Glutamatergic neuron (in vitro differentiated cells): ENCODE results near the gene INPP5J. TPM values are rescaled to one million over a fixed set of nuclear protein-coding genes. Genes with fewer than 3 reads are reported as not detected.
"Not testable (repeated sequence)": the region's sequence is repeated elsewhere in the genome, so short reads cannot be mapped to it uniquely, and the experiment has no call there.

Experiments
- DNase-seq: peaks from one replicate; pipeline ENCODE4 v3.0.0; 2022
- H3K27ac Mint-ChIP-seq: one replicate; pipeline ENCODE4 v1.8.0; 2020; ENCODE audit warnings: mild to moderate bottlenecking, mixed read lengths, inconsistent platforms; ENCODE audit not compliant: unreplicated experiment
- H3K27me3 Mint-ChIP-seq: one replicate; pipeline ENCODE4 v1.8.0; 2020; ENCODE audit warnings: mild to moderate bottlenecking, moderate library complexity, mixed read lengths, inconsistent platforms; ENCODE audit not compliant: unreplicated experiment
- H3K36me3 Mint-ChIP-seq: one replicate; pipeline ENCODE4 v1.8.0; 2020; ENCODE audit warnings: mild to moderate bottlenecking, mixed read lengths, inconsistent platforms; ENCODE audit not compliant: unreplicated experiment
- H3K4me1 Mint-ChIP-seq: one replicate; pipeline ENCODE4 v1.8.0; 2020; ENCODE audit warnings: mild to moderate bottlenecking, low read depth, mixed read lengths, inconsistent platforms; ENCODE audit not compliant: unreplicated experiment
- H3K4me3 Mint-ChIP-seq: one replicate; pipeline ENCODE4 v1.8.0; 2020; ENCODE audit warnings: mild to moderate bottlenecking, mixed read lengths, inconsistent platforms; ENCODE audit not compliant: unreplicated experiment
- H3K9me3 Mint-ChIP-seq: one replicate; pipeline ENCODE4 v1.8.0; 2020; ENCODE audit warnings: mild to moderate bottlenecking, moderate library complexity, mixed read lengths, inconsistent platforms; ENCODE audit not compliant: unreplicated experiment
- long read RNA-seq: library from polyadenylated mRNA; unstranded; transcript quantifications from one replicate; pipeline ENCODE4 v2.0.0, GENCODE V29; 2020; ENCODE audit not compliant: unreplicated experiment
- total RNA-seq: library from RNA; stranded (reverse); fragmentation: NEBNext Ultra II Directional; extraction: Animal tissue kit (Norgen Biotek cat#: 25700); gene quantifications from one replicate; pipeline ENCODE4 v1.2.1, GENCODE V29; 2021; ENCODE audit not compliant: unreplicated experiment
- TF ChIP-seq, protein P1 (sequence below): fragments of 200-600 bp; sonication (generic); IDR thresholded peaks from one replicate; pipeline ENCODE4 v1.5.0; 2021; ENCODE audit not compliant: partially characterized antibody, unreplicated experiment

INPP5J gene, protein sequence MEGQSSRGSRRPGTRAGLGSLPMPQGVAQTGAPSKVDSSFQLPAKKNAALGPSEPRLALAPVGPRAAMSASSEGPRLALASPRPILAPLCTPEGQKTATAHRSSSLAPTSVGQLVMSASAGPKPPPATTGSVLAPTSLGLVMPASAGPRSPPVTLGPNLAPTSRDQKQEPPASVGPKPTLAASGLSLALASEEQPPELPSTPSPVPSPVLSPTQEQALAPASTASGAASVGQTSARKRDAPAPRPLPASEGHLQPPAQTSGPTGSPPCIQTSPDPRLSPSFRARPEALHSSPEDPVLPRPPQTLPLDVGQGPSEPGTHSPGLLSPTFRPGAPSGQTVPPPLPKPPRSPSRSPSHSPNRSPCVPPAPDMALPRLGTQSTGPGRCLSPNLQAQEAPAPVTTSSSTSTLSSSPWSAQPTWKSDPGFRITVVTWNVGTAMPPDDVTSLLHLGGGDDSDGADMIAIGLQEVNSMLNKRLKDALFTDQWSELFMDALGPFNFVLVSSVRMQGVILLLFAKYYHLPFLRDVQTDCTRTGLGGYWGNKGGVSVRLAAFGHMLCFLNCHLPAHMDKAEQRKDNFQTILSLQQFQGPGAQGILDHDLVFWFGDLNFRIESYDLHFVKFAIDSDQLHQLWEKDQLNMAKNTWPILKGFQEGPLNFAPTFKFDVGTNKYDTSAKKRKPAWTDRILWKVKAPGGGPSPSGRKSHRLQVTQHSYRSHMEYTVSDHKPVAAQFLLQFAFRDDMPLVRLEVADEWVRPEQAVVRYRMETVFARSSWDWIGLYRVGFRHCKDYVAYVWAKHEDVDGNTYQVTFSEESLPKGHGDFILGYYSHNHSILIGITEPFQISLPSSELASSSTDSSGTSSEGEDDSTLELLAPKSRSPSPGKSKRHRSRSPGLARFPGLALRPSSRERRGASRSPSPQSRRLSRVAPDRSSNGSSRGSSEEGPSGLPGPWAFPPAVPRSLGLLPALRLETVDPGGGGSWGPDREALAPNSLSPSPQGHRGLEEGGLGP
- 15.4 TPM for total RNA-seq
- long read RNA-seq, partial matches to known transcripts, result 0 of 2 reads
- long read RNA-seq, other reads (novel, unspliced or antisense), result 2 of 2 reads

GRCh38 chr22:31122532-31123291, at the start of gene INPP5J:
INPP5J (plus strand) TSS chr22:31122966; CDS start chr22:31123015, 49 bp downstream.
- peak within 1 kb of the TSS; percentile 76 for H3K27ac Mint-ChIP-seq
- TF ChIP-seq, protein P1, sequence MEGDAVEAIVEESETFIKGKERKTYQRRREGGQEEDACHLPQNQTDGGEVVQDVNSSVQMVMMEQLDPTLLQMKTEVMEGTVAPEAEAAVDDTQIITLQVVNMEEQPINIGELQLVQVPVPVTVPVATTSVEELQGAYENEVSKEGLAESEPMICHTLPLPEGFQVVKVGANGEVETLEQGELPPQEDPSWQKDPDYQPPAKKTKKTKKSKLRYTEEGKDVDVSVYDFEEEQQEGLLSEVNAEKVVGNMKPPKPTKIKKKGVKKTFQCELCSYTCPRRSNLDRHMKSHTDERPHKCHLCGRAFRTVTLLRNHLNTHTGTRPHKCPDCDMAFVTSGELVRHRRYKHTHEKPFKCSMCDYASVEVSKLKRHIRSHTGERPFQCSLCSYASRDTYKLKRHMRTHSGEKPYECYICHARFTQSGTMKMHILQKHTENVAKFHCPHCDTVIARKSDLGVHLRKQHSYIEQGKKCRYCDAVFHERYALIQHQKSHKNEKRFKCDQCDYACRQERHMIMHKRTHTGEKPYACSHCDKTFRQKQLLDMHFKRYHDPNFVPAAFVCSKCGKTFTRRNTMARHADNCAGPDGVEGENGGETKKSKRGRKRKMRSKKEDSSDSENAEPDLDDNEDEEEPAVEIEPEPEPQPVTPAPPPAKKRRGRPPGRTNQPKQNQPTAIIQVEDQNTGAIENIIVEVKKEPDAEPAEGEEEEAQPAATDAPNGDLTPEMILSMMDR, result no peak
- peaks cover 5% of the 10 kb centered on the region for H3K4me1 Mint-ChIP-seq
- H3K9me3 Mint-ChIP-seq, result peaks cover 5% of the 10 kb centered on the region
- H3K27me3 Mint-ChIP-seq, result peaks cover 3% of the 10 kb centered on the region
- DNase-seq, result peak; percentile 73
- H3K36me3 Mint-ChIP-seq, result no peaks in the 10 kb centered on the region
- H3K4me3 Mint-ChIP-seq, result peak within 1 kb of the TSS; percentile 83

- H3K4me3 Mint-ChIP-seq, H3K36me3 Mint-ChIP-seq, H3K27me3 Mint-ChIP-seq, H3K9me3 Mint-ChIP-seq, H3K27ac Mint-ChIP-seq, H3K4me1 Mint-ChIP-seq, DNase-seq: not testable (repeated sequence)
Measured at GRCh38 chr22:31073125-31073524, 49.6 kb upstream of the INPP5J start.

DNA sequence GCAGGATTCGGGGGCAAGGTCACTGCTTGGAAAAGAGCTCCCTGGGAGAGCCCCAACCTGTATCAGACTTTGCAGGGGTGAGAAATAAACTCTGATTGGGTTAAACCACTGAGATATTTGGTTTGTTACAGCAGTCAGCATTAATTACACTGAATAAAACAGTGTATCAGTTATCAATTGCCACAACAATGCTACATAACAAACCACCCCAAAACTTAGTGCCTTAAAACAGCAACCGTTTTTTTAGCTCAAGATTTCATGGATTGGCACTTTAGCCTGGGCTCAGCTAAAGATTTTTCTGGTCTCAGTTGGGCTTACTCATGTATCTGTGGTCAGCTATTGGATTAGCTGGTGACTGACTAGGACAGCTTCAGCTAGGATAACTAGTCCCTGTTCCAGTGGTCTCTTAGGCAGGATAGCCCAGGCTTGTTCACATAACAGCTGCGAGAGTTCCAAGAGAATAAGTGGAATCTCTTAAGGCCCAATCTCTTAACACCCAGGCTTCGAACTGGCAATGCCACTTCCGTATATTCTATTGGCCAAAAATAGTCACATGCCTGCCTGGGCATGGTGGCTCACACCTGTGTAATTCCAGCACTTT, 49.1 kb upstream of the INPP5J start:
- not testable (repeated sequence) for H3K27ac Mint-ChIP-seq, H3K27me3 Mint-ChIP-seq, H3K9me3 Mint-ChIP-seq, DNase-seq, H3K4me3 Mint-ChIP-seq, H3K4me1 Mint-ChIP-seq, H3K36me3 Mint-ChIP-seq

- H3K9me3 Mint-ChIP-seq, result peaks cover 2% of the 10 kb centered on the region
- no peaks in the 10 kb centered on the region for H3K4me1 Mint-ChIP-seq
- peaks cover 3% of the 10 kb centered on the region for H3K27me3 Mint-ChIP-seq
- DNase-seq, result no peak
- no peak overlapping the region for H3K4me3 Mint-ChIP-seq
- no peaks in the 10 kb centered on the region for H3K36me3 Mint-ChIP-seq
- H3K27ac Mint-ChIP-seq, result no peak overlapping the region
- TF ChIP-seq, protein P1, result no peak
Measured at GRCh38 chr22:31075961-31076360, 46.8 kb upstream of the INPP5J start.

GRCh38 chr22:31077681-31078080, 45.1 kb upstream of the INPP5J start:
- Mint-ChIP-seq H3K27ac (no peak overlapping the region), H3K4me1 (peaks cover 3% of the 10 kb centered on the region), H3K36me3 (no peaks in the 10 kb centered on the region), H3K4me3 (no peak overlapping the region), H3K9me3 (peaks cover 2% of the 10 kb centered on the region), H3K27me3 (peaks cover 9% of the 10 kb centered on the region)
- TF ChIP-seq, protein P1, result no peak
- no peak for DNase-seq

DNA sequence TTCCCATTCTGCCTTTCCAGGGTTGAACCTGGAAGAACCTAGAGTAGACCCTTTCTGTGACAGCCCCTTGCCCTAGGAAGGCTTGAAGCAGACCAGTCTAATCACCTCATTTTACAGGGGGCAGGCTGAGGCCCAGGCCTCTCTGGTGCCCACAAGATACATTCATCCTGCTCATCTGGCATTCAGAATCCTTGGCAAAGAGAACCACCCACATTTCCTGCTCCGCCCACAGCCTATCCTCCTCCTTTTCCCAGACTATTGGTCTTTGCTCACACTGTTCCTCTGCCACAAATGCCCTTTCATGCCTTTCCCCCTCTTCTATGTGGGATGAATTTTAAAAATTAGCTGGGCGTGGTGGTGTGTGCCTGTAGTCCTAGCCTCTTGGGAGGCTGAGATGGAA, 44.4 kb upstream of the INPP5J start:
- not testable (repeated sequence) for DNase-seq, H3K36me3 Mint-ChIP-seq, H3K4me1 Mint-ChIP-seq, H3K27ac Mint-ChIP-seq, H3K4me3 Mint-ChIP-seq, H3K9me3 Mint-ChIP-seq, H3K27me3 Mint-ChIP-seq
